ENCODE results near the gene DMD. TPM values are rescaled to one million over a fixed set of nuclear protein-coding genes. Genes with fewer than 3 reads are reported as not detected.

The DMD gene
- total and polyA plus RNA-seq, 7 donors, result 2.5 to 260 (median 183) TPM

DNA sequence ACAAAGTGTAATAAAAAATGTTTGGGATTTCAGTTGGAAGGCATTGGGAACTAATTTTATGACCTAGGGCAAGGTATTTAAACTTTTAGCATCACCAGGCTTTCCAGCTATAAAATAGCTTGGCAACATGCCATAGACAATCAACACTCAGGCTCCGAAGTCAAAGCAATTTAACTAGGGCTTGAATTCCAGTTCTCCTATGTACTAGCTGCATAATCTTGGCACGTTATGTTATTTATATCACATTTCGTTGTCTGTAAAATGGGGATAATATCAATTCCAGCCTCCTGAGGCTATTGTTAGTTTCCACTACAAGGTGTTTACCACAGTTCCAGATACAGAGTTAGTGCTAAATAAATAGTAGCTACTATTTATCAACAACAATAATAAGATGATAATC lies 78.8 kb downstream of the DMD start:
- intact Hi-C loops (cut with DNase I), result no loop called here
- Histone ChIP-seq H3K36me3 (no peaks in the 10 kb centered on the region), H3K27me3 (no peaks in the 10 kb centered on the region), H3K9me3 (no peaks in the 10 kb centered on the region), H3K27ac (peak overlapping the region in 1 of 4 donors; percentile 31), H3K4me3 (no peak overlapping the region), H3K4me1 (peaks cover 0 to 22% (median 0%) of the 10 kb centered on the region in 4 donors)
- TF ChIP-seq POLR2A (IDR thresholded peaks at IDR 0.05), result no peak
- TF ChIP-seq, protein P1, sequence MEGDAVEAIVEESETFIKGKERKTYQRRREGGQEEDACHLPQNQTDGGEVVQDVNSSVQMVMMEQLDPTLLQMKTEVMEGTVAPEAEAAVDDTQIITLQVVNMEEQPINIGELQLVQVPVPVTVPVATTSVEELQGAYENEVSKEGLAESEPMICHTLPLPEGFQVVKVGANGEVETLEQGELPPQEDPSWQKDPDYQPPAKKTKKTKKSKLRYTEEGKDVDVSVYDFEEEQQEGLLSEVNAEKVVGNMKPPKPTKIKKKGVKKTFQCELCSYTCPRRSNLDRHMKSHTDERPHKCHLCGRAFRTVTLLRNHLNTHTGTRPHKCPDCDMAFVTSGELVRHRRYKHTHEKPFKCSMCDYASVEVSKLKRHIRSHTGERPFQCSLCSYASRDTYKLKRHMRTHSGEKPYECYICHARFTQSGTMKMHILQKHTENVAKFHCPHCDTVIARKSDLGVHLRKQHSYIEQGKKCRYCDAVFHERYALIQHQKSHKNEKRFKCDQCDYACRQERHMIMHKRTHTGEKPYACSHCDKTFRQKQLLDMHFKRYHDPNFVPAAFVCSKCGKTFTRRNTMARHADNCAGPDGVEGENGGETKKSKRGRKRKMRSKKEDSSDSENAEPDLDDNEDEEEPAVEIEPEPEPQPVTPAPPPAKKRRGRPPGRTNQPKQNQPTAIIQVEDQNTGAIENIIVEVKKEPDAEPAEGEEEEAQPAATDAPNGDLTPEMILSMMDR (IDR thresholded peaks at IDR 0.05), result no peak
- TF ChIP-seq POLR2AphosphoS5 (IDR thresholded peaks at IDR 0.05), result no peak
- no peak for TF ChIP-seq EP300 (IDR thresholded peaks at IDR 0.05)
- no peak for DNase-seq
- 13 to 59% methylated on average over 3 of the region's 3 CpGs for WGBS, 2 donors

DNA sequence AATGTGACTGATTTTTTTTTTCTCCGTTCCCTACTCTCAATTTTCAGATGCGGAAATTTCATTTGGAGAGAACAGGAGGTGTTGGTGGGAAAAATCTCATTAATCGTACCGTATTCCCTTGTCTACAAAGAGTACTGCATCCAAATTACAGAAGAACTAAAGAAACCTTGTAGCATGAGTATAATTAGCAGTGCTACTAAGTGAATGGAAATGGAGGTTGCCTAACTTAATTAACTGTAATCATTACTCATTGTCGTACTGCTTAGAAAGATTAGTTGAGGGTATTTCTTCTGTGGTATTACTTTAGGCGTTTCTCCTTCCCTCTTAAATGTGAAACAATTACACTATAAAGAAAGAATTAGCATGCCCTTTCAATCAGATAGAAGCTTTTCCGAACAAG lies 81.7 kb downstream of the DMD start:
- H3K36me3 ChIP-seq, result no peaks in the 10 kb centered on the region
- no peaks in the 10 kb centered on the region for H3K27me3 ChIP-seq
- WGBS, 2 donors, result 92 to 96% methylated on average over 7 of the region's 7 CpGs
- DNase-seq, result no peak
- no peak for TF ChIP-seq EP300 (IDR thresholded peaks at IDR 0.05)
- TF ChIP-seq, protein P1 (IDR thresholded peaks at IDR 0.05), result no peak
- no peak for TF ChIP-seq POLR2A (IDR thresholded peaks at IDR 0.05)
- TF ChIP-seq POLR2AphosphoS5 (IDR thresholded peaks at IDR 0.05), result no peak
- no peak overlapping the region for H3K4me3 ChIP-seq
- no peaks in the 10 kb centered on the region for H3K9me3 ChIP-seq
- no peak overlapping the region for H3K27ac ChIP-seq
- intact Hi-C loops (cut with DNase I), result no loop called here
- H3K4me1 ChIP-seq, result peaks cover 0 to 22% (median 0%) of the 10 kb centered on the region in 4 donors

DNA sequence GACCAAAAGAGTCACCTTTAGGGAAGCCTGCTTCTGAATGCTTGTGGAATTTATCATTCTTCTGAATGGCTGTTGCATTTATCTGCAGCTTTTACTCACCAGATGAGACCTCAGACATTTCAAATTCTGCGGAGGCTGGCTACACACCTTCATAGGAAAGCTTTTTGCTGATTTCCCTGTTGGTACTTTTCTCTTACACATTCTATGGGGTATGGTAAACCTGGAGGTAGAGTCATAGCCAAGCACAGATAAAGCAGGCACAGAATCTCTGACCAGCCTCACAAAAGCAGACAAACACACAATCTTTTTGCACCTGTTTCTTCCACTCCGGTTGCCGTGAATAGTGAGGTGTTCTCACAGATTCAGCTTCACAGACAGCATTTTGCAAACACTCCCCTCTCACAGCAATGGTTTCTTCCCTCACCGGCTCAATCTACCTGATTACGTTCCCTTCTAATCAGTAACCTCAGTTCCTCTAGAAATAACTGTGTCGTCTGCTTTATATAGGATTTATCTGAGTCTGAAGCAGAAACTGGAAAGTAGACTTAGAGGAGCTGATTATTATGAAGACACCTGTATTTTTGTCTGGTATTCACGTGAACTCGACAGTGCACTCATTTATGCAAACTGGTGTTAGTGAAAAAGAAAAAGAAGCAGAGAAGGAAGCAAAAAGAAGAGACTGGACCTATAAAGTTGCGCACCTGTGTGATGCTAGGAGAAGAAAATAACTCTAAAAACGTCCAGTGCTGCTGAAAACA lies 83.1 kb downstream of the DMD start:
- H3K27me3 ChIP-seq, result no peaks in the 10 kb centered on the region
- no peaks in the 10 kb centered on the region for H3K9me3 ChIP-seq
- no peaks in the 10 kb centered on the region for H3K36me3 ChIP-seq
- DNase-seq, result no peak
- peaks cover 0 to 9% (median 0%) of the 10 kb centered on the region in 4 donors for H3K4me1 ChIP-seq
- intact Hi-C loops (cut with DNase I), result no loop called here
- peak overlapping the region in 1 of 4 donors; percentile 6 for H3K27ac ChIP-seq
- H3K4me3 ChIP-seq, result no peak overlapping the region
- WGBS, 2 donors, result 39 to 55% methylated on average over 10 of the region's 10 CpGs
- TF ChIP-seq EP300 (IDR thresholded peaks at IDR 0.05), result no peak
- TF ChIP-seq POLR2A (IDR thresholded peaks at IDR 0.05), result no peak
- no peak for TF ChIP-seq POLR2AphosphoS5 (IDR thresholded peaks at IDR 0.05)
- TF ChIP-seq, protein P1 (IDR thresholded peaks at IDR 0.05), result no peak

DNA sequence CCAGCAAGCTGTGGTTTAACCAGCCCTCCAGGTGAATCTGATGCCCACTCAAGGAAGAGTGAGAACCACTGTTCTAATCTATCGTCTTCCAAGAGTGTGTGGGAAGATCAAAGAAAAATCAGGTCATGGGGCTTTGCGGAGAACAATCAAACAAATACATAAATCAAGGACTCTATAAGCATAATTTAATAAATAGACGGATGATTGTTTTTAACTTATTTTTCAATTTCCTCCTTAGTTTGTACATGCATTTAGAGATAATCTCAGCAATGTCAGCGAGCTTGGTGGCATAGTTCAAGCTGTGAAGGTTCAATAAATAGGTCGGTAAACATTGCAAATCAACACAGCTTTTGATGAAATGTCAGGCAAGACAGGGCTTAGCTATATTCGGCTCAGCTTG lies 84.9 kb downstream of the DMD start:
- intact Hi-C loops (cut with DNase I), result no loop called here
- H3K36me3 ChIP-seq, result no peaks in the 10 kb centered on the region
- WGBS, 2 donors, result 27 to 45% methylated on average over 6 of the region's 6 CpGs
- no peak for DNase-seq
- no peaks in the 10 kb centered on the region for H3K9me3 ChIP-seq
- H3K27me3 ChIP-seq, result no peaks in the 10 kb centered on the region
- H3K4me3 ChIP-seq, result no peak overlapping the region
- H3K4me1 ChIP-seq, result peaks cover 0 to 6% (median 2%) of the 10 kb centered on the region in 4 donors
- H3K27ac ChIP-seq, result no peak overlapping the region
- TF ChIP-seq EP300 (IDR thresholded peaks at IDR 0.05) (no peak), POLR2AphosphoS5 (IDR thresholded peaks at IDR 0.05) (no peak), POLR2A (IDR thresholded peaks at IDR 0.05) (no peak)
- TF ChIP-seq, protein P1 (IDR thresholded peaks at IDR 0.05), result no peak

All from sigmoid colon (tissue), 7 donors.